Liver (tissue), 9 donors: ENCODE data around the gene ZNF8. TPM values are rescaled to one million over a fixed set of nuclear protein-coding genes. Genes with fewer than 3 reads are reported as not detected.
A peak's percentile ranks its signal among the peaks of the same experiment; 100 is the strongest.

Experiments used
- DNase-seq: peaks from one replicate; pipeline ENCODE4 v3.0.0-alpha.2; 2017; ENCODE audit warnings: low spot score
- H3K27ac ChIP-seq, 2 donors: one replicate each; pipeline ENCODE4 v1.7.0; 2013; ENCODE audit warnings: inconsistent platforms in 2 of 2, low read length in 2 of 2, control low read depth in 1 of 2, low read depth in 1 of 2, mild to moderate bottlenecking in 1 of 2
- H3K27me3 ChIP-seq, 4 donors: one replicate each; pipeline versions ENCODE4 v1.6.1 to v1.7.0; 2013; ENCODE audit warnings: low read length in 3 of 4, inconsistent platforms in 1 of 4, mild to moderate bottlenecking in 1 of 4, moderate library complexity in 1 of 4; ENCODE audit not compliant: control insufficient read depth in 4 of 4, insufficient read depth in 4 of 4
- H3K36me3 ChIP-seq, 4 donors: one replicate each; pipeline versions ENCODE4 v1.6.1 to v1.7.0; 2013; ENCODE audit warnings: low read length in 3 of 4, mild to moderate bottlenecking in 3 of 4, low read depth in 1 of 4, moderate library complexity in 1 of 4; ENCODE audit not compliant: control insufficient read depth in 4 of 4, insufficient read depth in 3 of 4
- H3K4me1 ChIP-seq, 4 donors: one replicate each; pipeline versions ENCODE4 v1.6.1 to v1.7.0; 2013; ENCODE audit warnings: low read length in 3 of 4, mild to moderate bottlenecking in 3 of 4, moderate library complexity in 1 of 4; ENCODE audit not compliant: control insufficient read depth in 4 of 4, insufficient read depth in 4 of 4
- H3K4me3 ChIP-seq, 3 donors: one replicate each; pipeline versions ENCODE4 v1.6.1 to v1.7.0; 2013; ENCODE audit warnings: low read length in 3 of 3, control low read depth in 1 of 3, low read depth in 1 of 3, mild to moderate bottlenecking in 1 of 3
- H3K9ac ChIP-seq, 2 donors: one replicate each; pipeline ENCODE4 v1.7.0; 2013; ENCODE audit warnings: low read length in 2 of 2, mild to moderate bottlenecking in 2 of 2, moderate library complexity in 2 of 2, control low read depth in 1 of 2, low read depth in 1 of 2
- H3K9me3 ChIP-seq, 4 donors: one replicate each; pipeline versions ENCODE4 v1.6.1 to v1.7.0; 2013; ENCODE audit warnings: low read length in 3 of 4; ENCODE audit not compliant: control insufficient read depth in 4 of 4
- ATF3 ChIP-seq: IDR thresholded peaks from 2 replicates; pipeline ENCODE4 v1.6.1; 2016; ENCODE audit warnings: antibody characterized with exemption
- CTCF ChIP-seq: fragments of 150-350 bp; IDR thresholded peaks from 2 replicates; pipeline ENCODE4 v1.5.1; 2017; ENCODE audit warnings: improper control_type of control experiment, low read depth, low read length; ENCODE audit not compliant: missing input control
- EGR1 ChIP-seq, 2 donors: IDR thresholded peaks; 2 replicates each; pipeline ENCODE4 v1.6.1; 2016 to 2018; ENCODE audit warnings: antibody characterized with exemption in 2 of 2, low read depth in 2 of 2
- FOXA1 ChIP-seq: IDR thresholded peaks from 2 replicates; pipeline ENCODE4 v1.6.1; 2016; ENCODE audit warnings: antibody characterized with exemption
- FOXA2 ChIP-seq: IDR thresholded peaks from 2 replicates; pipeline ENCODE4 v1.6.1; 2016; ENCODE audit warnings: antibody characterized with exemption
- GABPA ChIP-seq, 2 donors: IDR thresholded peaks in 1 of 2; conservative IDR thresholded peaks in 1 of 2; 2 replicates each; pipeline ENCODE4 v1.6.1; 2016; ENCODE audit warnings: antibody characterized with exemption in 2 of 2, mild to moderate bottlenecking in 1 of 2, moderate library complexity in 1 of 2
- HNF4A ChIP-seq, 2 donors: conservative IDR thresholded peaks; 2 replicates each; pipeline ENCODE4 v1.6.1; 2016; ENCODE audit warnings: antibody characterized with exemption in 2 of 2, mild to moderate bottlenecking in 2 of 2
- HNF4G ChIP-seq: IDR thresholded peaks from 2 replicates; pipeline ENCODE4 v1.6.1; 2016; ENCODE audit warnings: antibody characterized with exemption
- JUND ChIP-seq, 2 donors: IDR thresholded peaks; 2 replicates each; pipeline ENCODE4 v1.6.1; 2016; ENCODE audit warnings: antibody characterized with exemption in 2 of 2
- MAX ChIP-seq: IDR thresholded peaks from 2 replicates; pipeline ENCODE4 v1.6.1; 2016; ENCODE audit warnings: antibody characterized with exemption
- NR2F2 ChIP-seq: IDR thresholded peaks from 2 replicates; pipeline ENCODE4 v1.6.1; 2016; ENCODE audit warnings: antibody characterized with exemption
- RAD21 ChIP-seq, 2 donors: IDR thresholded peaks; 2 replicates each; pipeline ENCODE4 v1.6.1; 2016; ENCODE audit warnings: antibody characterized with exemption in 2 of 2, mild to moderate bottlenecking in 2 of 2
- REST ChIP-seq: IDR thresholded peaks from 2 replicates; pipeline ENCODE4 v1.6.1; 2016; ENCODE audit warnings: antibody characterized with exemption, mild to moderate bottlenecking
- RXRA ChIP-seq, 2 donors: IDR thresholded peaks; 2 replicates each; pipeline ENCODE4 v1.6.1; 2017 to 2018; ENCODE audit warnings: antibody characterized with exemption in 2 of 2, mild to moderate bottlenecking in 1 of 2
- SP1 ChIP-seq: IDR thresholded peaks from 2 replicates; pipeline ENCODE4 v1.6.1; 2018; ENCODE audit warnings: antibody characterized with exemption, mild to moderate bottlenecking
- TAF1 ChIP-seq: conservative IDR thresholded peaks from 2 replicates; pipeline ENCODE4 v1.6.1; 2016; ENCODE audit warnings: antibody characterized with exemption, mild to moderate bottlenecking
- YY1 ChIP-seq: IDR thresholded peaks from 2 replicates; pipeline ENCODE4 v1.6.1; 2016; ENCODE audit warnings: antibody characterized with exemption, mild to moderate bottlenecking
- ZBTB33 ChIP-seq: IDR thresholded peaks from 2 replicates; pipeline ENCODE4 v1.6.1; 2016; ENCODE audit warnings: antibody characterized with exemption
- whole genome bisulfite sequencing: extraction: QIAGEN DNeasy Blood & Tissue Kit; methylation state at CpG from one replicate; pipeline ENCODE4 v1.1.7; 2013; 5-methylcytosine and 5-hydroxymethylcytosine counted together
- polyA plus RNA-seq, 2 donors: library from polyadenylated mRNA; stranded (reverse) in 1 of 2; unstranded in 1 of 2; fragments of 200-250 nt in 1 of 2; fragments of >200 nt in 1 of 2; fragmentation: Nextera tagmentation in 1 of 2; extraction: Ambion mirVana in 1 of 2; gene quantifications; one replicate each; pipeline versions ENCODE4 v1.2.1 to v1.2.3, GENCODE V29; 2013 to 2015
- total RNA-seq, 2 donors: library from RNA; depleted of rRNA; stranded (reverse); fragments of >200 nt; gene quantifications; one replicate each; pipeline ENCODE4 v1.2.3, GENCODE V29; 2014
- donor health status: healthy.
- donor health status: healthy.
- donor health status: healthy.
- donor health status: healthy.
- donor health status: healthy.

ZNF8 gene
- 1 to 10 TPM; 2.7 to 4.6 TPM for total RNA-seq
- polyA plus RNA-seq, result under 1 TPM; 0.37 to 0.50 TPM

GRCh38 chr19:58278541-58279041 is at the start of gene ZNF8:
Gene ZNF8, plus strand, starts transcription at chr19:58278955. Its CDS starts 127 bp downstream, at chr19:58279082.
- DNase-seq, result peak; percentile 99
- WGBS, result under 1% methylated on average over 42 of the region's 42 CpGs
- Histone ChIP-seq H3K9me3 (peaks cover 5 to 19% (median 17%) of the 10 kb centered on the region in 4 donors), H3K4me1 (peaks cover 4 to 8% (median 5%) of the 10 kb centered on the region in 4 donors), H3K9ac (peak within 1 kb of the TSS; percentile 72 to 92), H3K27me3 (no peaks in the 10 kb centered on the region), H3K4me3 (peak within 1 kb of the TSS; percentile 81 to 96 (median 90)), H3K36me3 (peaks cover 2 to 9% (median 5%) of the 10 kb centered on the region in 4 donors), H3K27ac (peak within 1 kb of the TSS; percentile 81 to 90)
- TF ChIP-seq TAF1 (no peak), SP1 (peak; percentile 95), FOXA2 (no peak), CTCF (no peak), NR2F2 (peak; percentile 74), REST (peak; percentile 44), RXRA (IDR thresholded peaks at IDR 0.05) (peak; percentile 44 to 62), GABPA (IDR thresholded peaks at IDR 0.05 in 1 of 2, conservative IDR thresholded peaks at IDR 0.05 in 1 of 2) (peak in 1 of 2 donors; percentile 79), MAX (peak; percentile 56), RAD21 (IDR thresholded peaks at IDR 0.05) (peak; percentile 13 to 22), HNF4G (no peak), ATF3 (no peak), ZBTB33 (peak; percentile 84), HNF4A (conservative IDR thresholded peaks at IDR 0.05) (peak; percentile 1 to 24), FOXA1 (peak; percentile 13), YY1 (peak; percentile 99), JUND (IDR thresholded peaks at IDR 0.05) (peak in 1 of 2 donors; percentile 10), EGR1 (IDR thresholded peaks at IDR 0.05; ENCODE audit: low read depth in 2 of 2) (peak in 1 of 2 donors; percentile 62)
